ENCODE results near the gene PLCXD3.
"Not testable (repeated sequence)": the region's sequence is repeated elsewhere in the genome, so short reads cannot be mapped to it uniquely, and the experiment has no call there.

Gene PLCXD3

GRCh38 chr5:41347569-41347968 lies 162.8 kb downstream of the PLCXD3 start:
- no peak for DNase-seq (ENCODE audit: low spot score)

- DNase-seq (ENCODE audit: low spot score): no peak
Measured at GRCh38 chr5:41346609-41347008, 163.8 kb downstream of the PLCXD3 start.

GRCh38 chr5:41345295-41345694 lies 165.1 kb downstream of the PLCXD3 start:
- no peak for DNase-seq (ENCODE audit: low spot score)

- DNase-seq (ENCODE audit: low spot score): no peak
Measured at GRCh38 chr5:41339339-41339738, 171.1 kb downstream of the PLCXD3 start.

- DNase-seq (ENCODE audit: low spot score): no peak
Measured at GRCh38 chr5:41338136-41338675, 172.2 kb downstream of the PLCXD3 start.

GRCh38 chr5:41337724-41338123 lies 172.7 kb downstream of the PLCXD3 start:
- no peak for DNase-seq (ENCODE audit: low spot score)

GRCh38 chr5:41337216-41337615 lies 173.2 kb downstream of the PLCXD3 start:
- DNase-seq (ENCODE audit: low spot score): no peak

GRCh38 chr5:41336471-41336870 lies 173.9 kb downstream of the PLCXD3 start:
- no peak for DNase-seq (ENCODE audit: low spot score)

GRCh38 chr5:41335596-41336181 lies 174.7 kb downstream of the PLCXD3 start:
- DNase-seq (ENCODE audit: low spot score): no peak

GRCh38 chr5:41334758-41335157 lies 175.6 kb downstream of the PLCXD3 start:
- DNase-seq (ENCODE audit: low spot score): no peak

- no peak for DNase-seq (ENCODE audit: low spot score)
Measured at GRCh38 chr5:41334221-41334620, 176.2 kb downstream of the PLCXD3 start.

GRCh38 chr5:41325074-41325473 lies 185.3 kb downstream of the PLCXD3 start:
- no peak for DNase-seq (ENCODE audit: low spot score)

- not testable (repeated sequence) for DNase-seq (ENCODE audit: low spot score)
Measured at GRCh38 chr5:41322826-41323225, 187.6 kb downstream of the PLCXD3 start.

GRCh38 chr5:41312478-41313060 lies 197.8 kb downstream of the PLCXD3 start:
- no peak for DNase-seq (ENCODE audit: low spot score)

- DNase-seq (ENCODE audit: low spot score): no peak
Measured at GRCh38 chr5:41312066-41312465, 198.3 kb downstream of the PLCXD3 start.

- no peak for DNase-seq (ENCODE audit: low spot score)
Measured at GRCh38 chr5:41309275-41309674, 201.1 kb downstream of the PLCXD3 start.

GRCh38 chr5:41306005-41306404 lies 204.4 kb downstream of the PLCXD3 start:
- no peak for DNase-seq (ENCODE audit: low spot score)

GRCh38 chr5:41305056-41305455 lies 205.3 kb downstream of the PLCXD3 start:
- no peak for DNase-seq (ENCODE audit: low spot score)

GRCh38 chr5:41296066-41296465 lies 214.3 kb downstream of the PLCXD3 start:
- DNase-seq (ENCODE audit: low spot score): no peak

- DNase-seq (ENCODE audit: low spot score): no peak
Measured at GRCh38 chr5:41291323-41291722, 219.1 kb downstream of the PLCXD3 start.

GRCh38 chr5:41290810-41291209 lies 219.6 kb downstream of the PLCXD3 start:
- no peak for DNase-seq (ENCODE audit: low spot score)

GRCh38 chr5:41289970-41290464 lies 220.4 kb downstream of the PLCXD3 start:
- no peak for DNase-seq (ENCODE audit: low spot score)

- DNase-seq (ENCODE audit: low spot score): no peak
Measured at GRCh38 chr5:41286696-41287095, 223.7 kb downstream of the PLCXD3 start.

GRCh38 chr5:41286165-41286564 lies 224.2 kb downstream of the PLCXD3 start:
- DNase-seq (ENCODE audit: low spot score): no peak
